K562 (cell line): ENCODE data around the gene CYLD. TPM values are rescaled to one million over a fixed set of nuclear protein-coding genes. Genes with fewer than 3 reads are reported as not detected.

ENCODE experiments used
- ATAC-seq: fragments of 200-7000 bp; cut with Tn5 transposase; 3 replicates; pipeline ENCODE4 v1.9.1; 2020; ENCODE audit warnings: moderate library complexity
- BruUV-seq: library from RNA; stranded (reverse); fragments of 400-500 nt; replicated peaks from 2 replicates; lab custom pipeline; 2021; lab: Mats Ljungman, UMichigan
- CTCF ChIA-PET: fragments of 300-600 bp; formaldehyde crosslinking; extraction: SDS; loops from one replicate; lab custom pipeline; 2021; ENCODE audit warnings: low intra/inter-chr PET ratio; lab: Yijun Ruan, JAX
- POLR2A ChIA-PET: fragments of 300-600, 350-650 bp; sonication (Branson Sonifier 250); formaldehyde crosslinking; extraction: SDS; loops from one replicate; lab custom pipeline; 2021; ENCODE audit warnings: antibody characterized with exemption, inconsistent platforms; lab: Yijun Ruan, JAX
- DNase-seq, 4 experiments: peaks; one replicate each; pipeline versions ENCODE4 v3.0.0 to v3.0.0-alpha.2; 2011 to 2018; ENCODE audit warnings: low spot score in 3 of 4, mixed read lengths in 3 of 4; ENCODE audit errors: extremely low read depth in 1 of 4
- FAIRE-seq: peaks from 2 replicates; lab custom pipeline; 2011; peaks lifted over from hg19 to GRCh38; lab: Jason Lieb, UNC
- H2AFZ ChIP-seq: 2 replicates; pipeline ENCODE4 v1.6.0; 2011; ENCODE audit warnings: low read depth, low read length, control low read depth, inconsistent platforms
- H3K27ac ChIP-seq: fragments of 200-600 bp; 3 replicates; pipeline ENCODE4 v1.8.0; 2011; ENCODE audit warnings: low read depth, mild to moderate bottlenecking, control low read depth, inconsistent platforms, low read length, moderate library complexity, mixed read lengths; ENCODE audit errors: extremely low read depth
- H3K27me3 ChIP-seq, 2 experiments: fragments of 300-600 bp in 1 of 2; 2 replicates in 1 of 2; 3 replicates in 1 of 2; pipeline versions ENCODE4 v1.6.0 to v1.8.0; 2011; ENCODE audit warnings: inconsistent platforms in 2 of 2, low read length in 2 of 2, mild to moderate bottlenecking in 1 of 2, mixed read lengths in 1 of 2, moderate library complexity in 1 of 2; ENCODE audit not compliant: control insufficient read depth in 2 of 2, insufficient read depth in 2 of 2
- H3K36me3 ChIP-seq: fragments of 300-600 bp; 3 replicates; pipeline ENCODE4 v1.8.0; 2011; ENCODE audit warnings: mild to moderate bottlenecking, low read length, inconsistent platforms; ENCODE audit not compliant: control insufficient read depth, insufficient read depth
- H3K4me1 ChIP-seq, 2 experiments: fragments of 200-600 bp in 1 of 2; replicated peaks in 1 of 2; 2 replicates in 1 of 2; 3 replicates in 1 of 2; pipeline versions ENCODE4 v1.5.1 to v1.8.0; 2011; ENCODE audit warnings: inconsistent platforms in 2 of 2, low read length in 2 of 2, mild to moderate bottlenecking in 1 of 2, mixed read lengths in 1 of 2, moderate library complexity in 1 of 2; ENCODE audit not compliant: control insufficient read depth in 2 of 2, insufficient read depth in 2 of 2
- H3K4me2 ChIP-seq: 2 replicates; pipeline ENCODE4 v1.6.1; 2011; ENCODE audit warnings: low read length, control low read depth, inconsistent platforms, mixed read lengths; ENCODE audit not compliant: insufficient read depth
- H3K4me3 ChIP-seq: fragments of 200-600 bp; sonication (generic), shearing (Covaris generic); 2 replicates; pipeline ENCODE4 v1.5.1; 2016; ENCODE audit warnings: control low read depth, inconsistent platforms
- H3K79me2 ChIP-seq: fragments of 200-600 bp; 3 replicates; pipeline ENCODE4 v1.8.0; 2011; ENCODE audit warnings: low read length, inconsistent platforms; ENCODE audit not compliant: control insufficient read depth, insufficient read depth
- H3K9ac ChIP-seq, 2 experiments: 2 replicates each; pipeline versions ENCODE4 v1.6.0 to v1.6.1; 2011; ENCODE audit warnings: low read depth in 2 of 2, low read length in 2 of 2, control low read depth in 1 of 2, inconsistent platforms in 1 of 2, mild to moderate bottlenecking in 1 of 2, mixed read lengths in 1 of 2; ENCODE audit not compliant: insufficient read depth in 1 of 2
- H3K9me1 ChIP-seq: one replicate; pipeline ENCODE4 v1.6.0; 2011; ENCODE audit warnings: inconsistent platforms, mild to moderate bottlenecking, low read length, moderate library complexity; ENCODE audit not compliant: control insufficient read depth, insufficient read depth
- H3K9me3 ChIP-seq: replicated peaks from 2 replicates; pipeline ENCODE4 v1.5.1; 2011; ENCODE audit warnings: low read depth, low read length, inconsistent platforms; ENCODE audit not compliant: control insufficient read depth, insufficient read depth
- H4K20me1 ChIP-seq: replicated peaks from 2 replicates; pipeline ENCODE4 v1.6.1; 2011; ENCODE audit warnings: low read length, inconsistent platforms, mixed read lengths; ENCODE audit not compliant: control insufficient read depth, insufficient read depth
- ARID2 ChIP-seq: fragments of 450-650 bp; IDR thresholded peaks from 2 replicates; pipeline ENCODE4 v1.6.1; 2017; ENCODE audit warnings: antibody characterized with exemption, mild to moderate bottlenecking
- CREM ChIP-seq: IDR thresholded peaks from 2 replicates; pipeline ENCODE4 v1.6.1; 2014; ENCODE audit warnings: antibody characterized with exemption, low read depth
- FUS ChIP-seq: fragments of 200-400 bp; formaldehyde crosslinking; optimal IDR thresholded peaks from 2 replicates; pipeline ENCODE3; 2017; ENCODE audit warnings: low read depth, low read length
- POLR2A ChIP-seq: fragments of 450-650 bp; conservative IDR thresholded peaks from 2 replicates; pipeline ENCODE4 v1.6.1; 2016
- RB1 ChIP-seq: fragments of 450-650 bp; IDR thresholded peaks from 2 replicates; pipeline ENCODE4 v1.6.1; 2017; ENCODE audit warnings: low read depth, mild to moderate bottlenecking
- ZNF766 ChIP-seq: fragments of 200-800 bp; sonication (Bioruptor generic); conservative IDR thresholded peaks from 2 replicates; pipeline ENCODE4 v1.6.1; 2016; ENCODE audit warnings: missing genetic modification characterization, missing compliant biosample characterization
- WGBS: fragments of 100-300 bp; shearing (Covaris generic); methylation state at CpG from one replicate; pipeline ENCODE4 v1.1.6; 2016; ENCODE audit warnings: low coverage, mixed read lengths; ENCODE audit not compliant: insufficient coverage; ENCODE audit errors: missing lambda C conversion rate; 5-methylcytosine and 5-hydroxymethylcytosine counted together
- in situ Hi-C: fragments of 300-500 bp; cut with MboI; formaldehyde crosslinking; loops from 4 replicates; pipeline ENCODE4 v1.15.0; 2018; ENCODE audit warnings: inconsistent platforms, mixed read lengths
- intact Hi-C: fragments of 100-400 bp; cut with micrococcal nuclease; formaldehyde crosslinking; loops from 2 replicates; pipeline ENCODE4 v1.14.2; 2022
- polyA plus RNA-seq, 8 experiments: library from polyadenylated mRNA; depleted of rRNA in 4 of 8; stranded (reverse) in 5 of 8; unstranded in 3 of 8; fragments of >200 nt; fragmentation: Nextera tagmentation in 2 of 8; fragmentation: Illumina TruSeq in 1 of 8; extraction: Ambion mirVana in 2 of 8; extraction: Trizol in 1 of 8; gene quantifications; 2 replicates each; pipeline versions ENCODE4 v1.2.1 to v1.2.3, GENCODE V29; 2011 to 2014; ENCODE audit warnings: inconsistent platforms in 1 of 8, missing spikeins in 1 of 8
- total RNA-seq, 7 experiments: library from RNA; depleted of rRNA in 6 of 7; stranded (reverse); fragments of >200 nt in 6 of 7; fragmentation: Illumina TruSeq in 2 of 7; extraction: Trizol in 2 of 7; gene quantifications; 2 replicates each; pipeline versions ENCODE4 v1.2.1 to v1.2.3, GENCODE V29; 2011 to 2021; ENCODE audit warnings: low replicate concordance in 1 of 7
- TF ChIP-seq, protein P1 (sequence below): fragments of 450-650 bp; IDR thresholded peaks from 2 replicates; pipeline ENCODE4 v1.6.1; 2017; ENCODE audit warnings: mild to moderate bottlenecking, moderate library complexity
- TF ChIP-seq, protein P2 (sequence below): conservative IDR thresholded peaks from 2 replicates; pipeline ENCODE4 v1.6.1; 2011; ENCODE audit warnings: low read depth, mild to moderate bottlenecking, low read length; ENCODE audit not compliant: control insufficient read depth

Gene CYLD
- total and polyA plus RNA-seq, 9 of the 15 experiments (the other 6 are each of a cell fraction or from before 2014, with no cell fraction given): 3.4 to 7.4 (median 5.3) TPM

DNA sequence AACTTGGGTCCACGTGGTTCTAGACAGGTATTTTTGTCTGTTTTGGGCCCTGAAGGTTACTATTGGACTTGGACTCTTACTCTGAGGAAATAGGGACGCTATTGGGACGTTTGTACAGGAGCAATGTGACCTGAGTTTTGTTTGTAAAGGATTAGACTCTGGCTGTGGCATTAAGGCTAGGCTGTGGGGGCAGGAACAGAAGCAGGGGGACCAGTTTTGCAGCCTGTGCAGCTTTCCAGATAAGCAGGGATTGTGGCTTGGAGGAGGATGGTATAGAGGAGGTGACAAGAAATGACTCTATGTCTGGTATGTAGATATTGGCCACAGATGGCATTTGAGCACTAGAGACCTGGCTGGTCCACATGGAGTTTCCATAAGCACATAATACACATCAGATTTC is 35.6 kb upstream of the CYLD start:
- no peak overlapping the region for H2AFZ ChIP-seq
- CTCF ChIA-PET: no interaction called here

DNA sequence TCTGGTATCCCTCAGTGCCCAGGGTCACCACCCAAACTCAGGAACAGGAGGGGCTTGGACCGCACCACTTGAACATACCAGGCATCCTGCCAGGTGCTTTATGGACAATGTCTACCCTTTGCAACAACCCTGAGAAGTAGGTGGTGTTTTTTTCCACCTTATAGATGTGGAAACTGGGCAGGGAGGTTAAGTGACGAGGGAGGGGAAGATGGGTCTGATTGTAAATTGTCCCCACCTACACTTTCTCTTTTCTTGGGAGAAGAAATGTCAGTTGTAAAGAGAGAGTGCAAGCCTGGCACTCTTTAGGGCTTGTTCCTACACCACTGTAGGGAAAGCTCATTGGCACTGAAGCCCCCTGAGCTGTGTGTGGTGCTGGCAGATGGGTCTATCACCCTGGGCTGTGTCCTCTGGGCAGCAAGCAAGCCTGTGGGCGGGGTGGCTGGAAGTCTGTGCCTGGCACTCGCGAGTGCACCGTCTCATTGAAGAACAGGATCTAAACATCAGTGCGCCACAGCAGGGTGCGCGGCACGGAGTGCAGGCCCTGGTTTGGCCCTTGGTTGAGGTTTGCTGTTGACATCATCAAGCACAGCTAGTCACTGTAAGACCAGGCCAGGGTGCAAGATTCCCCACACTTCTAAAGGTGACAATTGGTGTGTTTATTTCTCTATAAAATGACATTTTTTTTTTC is 33.4 kb upstream of the CYLD start:
- CTCF ChIA-PET: interaction anchor here (0.5 kb wide), 1 partner anchor 701 kb away, joined by 4 read pairs; no protein-coding TSS in a partner anchor
- no TSS peak for BruUV-seq
- no peak for DNase-seq

More for the DNA sequence above, 35.6 kb upstream of the CYLD start:
- WGBS: 0% methylated on average over 3 of the region's 3 CpGs
- DNase-seq (no peak), ATAC-seq (no peak), FAIRE-seq (no peak)
- TF ChIP-seq ARID2 (no peak), POLR2A (no peak), ZNF766 (CRISPR knock-in tag) (no peak)
- Histone ChIP-seq H3K9me3 (no peaks in the 10 kb centered on the region), H3K9ac (no peak overlapping the region), H3K4me1 (peaks cover 0 to 4% of the 10 kb centered on the region in 2 experiments; a peak in 3 of 5 replicates), H3K4me2 (no peak overlapping the region), H3K27ac (no peak overlapping the region), H3K4me3 (no peak overlapping the region), H3K27me3 (peaks cover 6 to 24% of the 10 kb centered on the region in 2 experiments; a peak in 4 of 5 replicates), H3K36me3 (no peaks in the 10 kb centered on the region), H3K9me1 (no peaks in the 10 kb centered on the region), H4K20me1 (no peaks in the 10 kb centered on the region), H3K79me2 (no peaks in the 10 kb centered on the region)
- BruUV-seq: no TSS peak
- in situ Hi-C loops: no loop called here
- POLR2A ChIA-PET: no interaction called here
- intact Hi-C loops: no loop called here

More for the DNA sequence above, 33.4 kb upstream of the CYLD start:
- in situ Hi-C loops: no loop called here
- no peaks in the 10 kb centered on the region for H3K9me1 ChIP-seq
- H3K4me2 ChIP-seq: no peak overlapping the region
- TF ChIP-seq, protein P1, sequence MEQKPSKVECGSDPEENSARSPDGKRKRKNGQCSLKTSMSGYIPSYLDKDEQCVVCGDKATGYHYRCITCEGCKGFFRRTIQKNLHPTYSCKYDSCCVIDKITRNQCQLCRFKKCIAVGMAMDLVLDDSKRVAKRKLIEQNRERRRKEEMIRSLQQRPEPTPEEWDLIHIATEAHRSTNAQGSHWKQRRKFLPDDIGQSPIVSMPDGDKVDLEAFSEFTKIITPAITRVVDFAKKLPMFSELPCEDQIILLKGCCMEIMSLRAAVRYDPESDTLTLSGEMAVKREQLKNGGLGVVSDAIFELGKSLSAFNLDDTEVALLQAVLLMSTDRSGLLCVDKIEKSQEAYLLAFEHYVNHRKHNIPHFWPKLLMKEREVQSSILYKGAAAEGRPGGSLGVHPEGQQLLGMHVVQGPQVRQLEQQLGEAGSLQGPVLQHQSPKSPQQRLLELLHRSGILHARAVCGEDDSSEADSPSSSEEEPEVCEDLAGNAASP: no peak
- TF ChIP-seq FUS: no peak
- no peak for TF ChIP-seq RB1
- TF ChIP-seq, protein P2, sequence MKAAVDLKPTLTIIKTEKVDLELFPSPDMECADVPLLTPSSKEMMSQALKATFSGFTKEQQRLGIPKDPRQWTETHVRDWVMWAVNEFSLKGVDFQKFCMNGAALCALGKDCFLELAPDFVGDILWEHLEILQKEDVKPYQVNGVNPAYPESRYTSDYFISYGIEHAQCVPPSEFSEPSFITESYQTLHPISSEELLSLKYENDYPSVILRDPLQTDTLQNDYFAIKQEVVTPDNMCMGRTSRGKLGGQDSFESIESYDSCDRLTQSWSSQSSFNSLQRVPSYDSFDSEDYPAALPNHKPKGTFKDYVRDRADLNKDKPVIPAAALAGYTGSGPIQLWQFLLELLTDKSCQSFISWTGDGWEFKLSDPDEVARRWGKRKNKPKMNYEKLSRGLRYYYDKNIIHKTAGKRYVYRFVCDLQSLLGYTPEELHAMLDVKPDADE: no peak
- no peak for TF ChIP-seq CREM
- TF ChIP-seq, all 486 proteins: peak for 0
- FAIRE-seq (no peak), ATAC-seq (no peak)
- no peak overlapping the region for H3K27ac ChIP-seq
- H3K9me3 ChIP-seq: no peaks in the 10 kb centered on the region
- intact Hi-C loops: no loop called here
- H3K27me3 ChIP-seq: peaks cover 12 to 37% of the 10 kb centered on the region in 2 experiments; a peak in 4 of 5 replicates
- H3K36me3 ChIP-seq: no peaks in the 10 kb centered on the region
- 11% methylated on average over 10 of the region's 10 CpGs for WGBS
- H3K4me1 ChIP-seq: peaks cover 0 to 13% of the 10 kb centered on the region in 2 experiments; a peak in 3 of 5 replicates
- H2AFZ ChIP-seq: no peak overlapping the region
- POLR2A ChIA-PET: no interaction called here
- no peaks in the 10 kb centered on the region for H4K20me1 ChIP-seq
- H3K4me3 ChIP-seq: no peak overlapping the region
- H3K9ac ChIP-seq: no peak overlapping the region
- H3K79me2 ChIP-seq: no peaks in the 10 kb centered on the region
